ENCODE measurements around the gene RRP9.
"Not testable (repeated sequence)": the region's sequence is repeated elsewhere in the genome, so short reads cannot be mapped to it uniquely, and the experiment has no call there.

Gene RRP9

GRCh38 chr3:51941798-51942602, at the start of gene RRP9, which contains the start of gene PARP3:
Gene RRP9 (minus strand): TSS chr3:51941904. CDS start chr3:51941867, 37 bp downstream.
Gene PARP3 (plus strand): TSS chr3:51942363. CDS start chr3:51943356, 993 bp downstream.
- peak; percentile 99 for FAIRE-seq

DNA sequence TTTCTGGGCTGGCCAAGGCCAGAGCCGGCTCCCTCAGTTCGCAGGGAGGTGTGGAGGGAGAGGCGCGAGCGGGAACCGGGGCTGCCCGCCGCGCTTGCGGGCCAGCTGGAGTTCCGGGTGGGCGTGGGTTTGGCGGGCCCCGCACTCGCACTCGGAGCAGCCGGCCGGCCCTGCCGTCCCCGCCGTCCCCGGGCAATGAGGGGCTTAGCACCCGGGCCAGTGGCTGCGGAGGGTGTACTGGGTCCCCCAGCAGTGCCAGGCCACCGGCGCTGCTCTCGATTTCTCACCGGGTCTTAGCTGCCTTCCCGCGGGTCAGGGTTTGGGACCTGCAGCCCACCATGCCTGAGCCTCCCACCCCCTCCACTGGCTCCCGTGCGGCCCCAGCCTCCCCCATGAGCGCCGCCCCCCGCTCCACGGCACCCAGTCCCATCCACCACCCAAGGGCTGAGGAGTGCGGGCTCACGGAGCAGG, 48.8 kb upstream of the RRP9 start:
- not testable (repeated sequence) for FAIRE-seq

DNA sequence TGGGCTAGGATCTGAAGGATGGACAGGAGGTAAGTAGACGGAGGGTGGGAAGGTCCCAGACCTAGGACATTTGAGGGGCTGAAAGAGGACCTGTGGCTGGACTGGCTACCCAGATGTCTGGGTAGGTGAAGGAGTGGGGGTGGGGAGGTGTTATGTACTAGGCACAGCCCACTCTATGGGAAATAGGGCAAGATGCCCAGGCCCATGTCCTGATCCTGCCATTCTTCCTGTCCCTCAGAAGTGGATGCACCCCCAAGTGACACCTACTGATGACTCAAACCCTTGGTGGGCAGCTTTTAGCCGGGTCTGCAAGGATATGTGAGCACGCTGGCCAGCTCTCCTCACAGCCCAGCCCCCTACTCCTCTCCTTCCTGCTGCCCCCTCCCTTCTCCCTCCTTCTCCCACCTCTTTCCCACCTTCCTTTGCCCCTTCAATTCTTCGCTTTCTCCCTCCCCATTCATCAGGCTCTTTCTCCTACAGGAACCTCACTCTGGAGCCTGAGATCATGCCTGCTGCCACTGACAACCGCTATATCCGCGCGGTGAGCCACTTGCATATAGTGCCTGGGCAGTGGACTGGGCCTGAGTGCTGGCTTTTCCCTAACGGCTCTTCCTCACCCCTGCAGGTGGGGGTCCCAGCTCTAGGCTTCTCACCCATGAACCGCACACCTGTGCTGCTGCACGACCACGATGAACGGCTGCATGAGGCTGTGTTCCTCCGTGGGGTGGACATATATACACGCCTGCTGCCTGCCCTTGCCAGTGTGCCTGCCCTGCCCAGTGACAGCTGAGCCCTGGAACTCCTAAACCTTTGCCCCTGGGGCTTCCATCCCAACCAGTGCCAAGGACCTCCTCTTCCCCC, 46.8 kb upstream of the RRP9 start:
- no peak for FAIRE-seq

GRCh38 chr3:51987568-51987967, 45.9 kb upstream of the RRP9 start:
- no peak for FAIRE-seq

GRCh38 chr3:51986010-51986947, 44.6 kb upstream of the RRP9 start:
- FAIRE-seq: no peak

GRCh38 chr3:51985063-51985462, 43.4 kb upstream of the RRP9 start:
- FAIRE-seq: no peak

- FAIRE-seq: no peak
Observed at GRCh38 chr3:51984269-51984647, 42.6 kb upstream of the RRP9 start.

- no peak for FAIRE-seq
Observed at GRCh38 chr3:51983578-51984268, 42.0 kb upstream of the RRP9 start.

DNA sequence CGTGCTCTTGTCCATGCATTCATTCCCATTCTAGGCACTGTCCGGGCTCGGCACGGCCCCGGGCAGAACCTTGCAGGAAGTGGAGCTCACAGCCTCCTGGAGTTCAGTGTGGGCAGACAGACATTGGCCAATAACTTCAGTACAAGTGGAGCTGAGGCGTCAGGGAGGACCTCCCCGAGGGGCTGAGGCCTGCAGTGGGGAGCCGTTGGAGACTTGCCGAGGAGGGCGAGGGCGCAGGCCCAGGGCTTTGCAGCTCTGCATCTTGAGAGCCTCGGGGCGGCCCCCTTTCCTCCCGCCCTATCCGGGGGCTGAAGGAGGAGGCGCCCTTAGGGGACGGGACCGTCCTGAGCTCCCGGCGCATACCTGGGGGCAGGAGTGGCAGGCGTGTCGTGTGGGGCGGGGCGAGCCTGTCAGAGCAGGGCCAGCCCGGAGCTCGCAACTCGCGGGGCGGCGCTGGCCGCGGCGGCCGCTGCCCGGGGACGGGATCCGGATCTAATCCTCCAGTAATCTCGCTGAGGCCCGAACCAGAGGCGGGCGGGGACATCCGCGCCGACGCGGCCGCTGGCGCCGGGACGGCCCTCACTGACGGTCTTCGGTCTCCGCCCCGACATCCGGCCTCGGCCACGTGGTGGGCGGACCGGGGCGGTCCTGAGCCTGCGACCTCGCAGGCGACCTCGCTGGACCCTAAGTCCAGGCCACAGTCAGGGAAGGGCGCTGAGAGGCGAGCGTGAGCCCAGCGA, 41.3 kb upstream of the RRP9 start, which contains the start of gene ACY1:
ACY1 (plus strand) TSS at position 698 of the 740 bp plus-strand sequence. CDS start 530 bp downstream, outside the sequence.
- no peak for FAIRE-seq

DNA sequence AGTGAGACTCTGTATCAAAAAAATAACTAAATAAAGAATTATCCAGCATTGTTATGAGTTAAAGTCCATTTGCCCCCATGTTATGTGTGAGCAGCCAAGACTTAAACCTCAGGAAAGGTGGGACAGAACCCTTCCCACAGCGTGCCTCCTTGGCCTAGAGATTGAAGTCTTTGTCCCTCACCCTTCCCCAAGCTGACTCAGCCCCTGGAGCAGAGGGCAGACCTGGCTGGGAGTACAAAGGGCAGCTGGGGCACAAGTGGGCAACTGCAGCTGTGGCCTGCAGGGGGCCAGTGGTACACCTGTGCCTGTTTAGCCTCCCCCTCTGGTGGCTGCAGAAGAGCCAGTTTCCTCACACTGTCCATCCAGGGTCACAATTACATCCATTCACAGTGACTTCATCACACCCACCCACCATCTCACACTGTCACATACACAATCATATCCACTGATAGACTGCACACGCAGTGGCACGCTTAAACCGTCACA, 40.7 kb upstream of the RRP9 start:
- FAIRE-seq: no peak

DNA sequence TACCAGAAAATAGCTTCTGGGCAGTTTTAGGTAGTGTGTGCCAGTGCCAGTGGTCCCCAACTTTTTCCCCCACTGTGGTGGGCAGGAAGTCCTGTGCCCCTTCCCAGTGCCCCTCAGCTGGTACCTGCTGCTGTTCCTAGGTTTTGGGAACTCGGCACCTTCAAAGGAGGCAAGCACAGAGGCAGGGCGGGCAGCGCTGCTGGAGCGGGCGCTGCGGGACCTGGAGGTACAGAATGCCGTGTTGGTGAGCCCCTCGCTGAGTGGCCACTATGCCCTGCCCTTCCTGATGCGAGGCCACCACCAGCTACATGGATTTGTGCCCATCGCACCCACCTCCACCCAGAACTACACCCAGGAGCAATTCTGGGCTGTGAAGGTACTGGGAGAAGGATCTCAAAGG, 38.5 kb upstream of the RRP9 start:
- no peak for FAIRE-seq

DNA sequence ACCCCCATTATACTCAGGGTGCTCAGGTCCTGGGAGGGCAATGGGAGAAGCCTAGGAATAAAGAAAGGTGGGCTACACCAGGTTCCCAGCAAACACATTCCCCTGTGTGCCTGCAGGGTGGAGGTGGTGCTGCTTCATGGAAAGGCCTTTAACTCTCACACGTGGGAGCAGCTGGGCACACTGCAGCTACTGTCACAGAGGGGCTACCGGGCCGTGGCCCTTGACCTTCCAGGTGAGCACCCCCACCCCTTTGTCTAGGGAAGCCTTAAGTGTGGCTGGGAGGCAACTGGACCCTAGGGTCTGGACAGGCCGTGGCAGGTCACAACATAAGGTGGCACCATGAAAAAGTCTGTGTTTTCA, 36.4 kb upstream of the RRP9 start:
- FAIRE-seq: no peak

DNA sequence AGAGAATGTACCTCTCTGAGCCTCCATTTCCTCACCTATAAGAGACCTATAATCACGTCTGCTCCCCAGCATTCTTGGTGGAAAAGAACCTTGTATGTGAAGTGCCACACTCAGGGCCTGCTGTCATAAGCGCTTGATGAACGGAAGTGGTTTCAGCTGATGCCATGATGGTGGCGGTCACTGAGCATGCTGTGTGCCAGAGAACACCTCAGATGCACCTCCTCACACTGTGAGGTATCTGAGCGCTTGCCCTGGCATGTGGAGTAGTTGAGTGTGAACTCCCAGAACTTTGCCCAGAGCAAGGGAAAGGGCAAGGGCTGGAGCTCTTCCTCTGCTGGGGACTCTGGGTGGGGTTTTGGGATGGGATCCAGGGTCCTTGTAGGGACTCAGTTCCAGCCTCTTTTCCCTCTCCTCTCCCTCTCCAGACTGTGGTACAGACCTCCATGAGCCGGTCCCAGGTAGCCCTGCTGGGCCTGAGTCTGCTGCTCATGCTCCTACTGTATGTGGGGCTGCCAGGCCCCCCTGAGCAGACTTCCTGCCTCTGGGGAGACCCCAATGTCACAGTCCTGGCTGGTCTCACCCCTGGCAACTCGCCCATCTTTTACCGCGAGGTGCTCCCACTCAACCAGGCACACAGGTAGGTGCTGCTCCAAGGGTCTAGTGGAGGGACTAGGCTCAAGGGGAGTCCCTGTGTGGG, 35.9 kb upstream of the RRP9 start:
- FAIRE-seq: no peak

DNA sequence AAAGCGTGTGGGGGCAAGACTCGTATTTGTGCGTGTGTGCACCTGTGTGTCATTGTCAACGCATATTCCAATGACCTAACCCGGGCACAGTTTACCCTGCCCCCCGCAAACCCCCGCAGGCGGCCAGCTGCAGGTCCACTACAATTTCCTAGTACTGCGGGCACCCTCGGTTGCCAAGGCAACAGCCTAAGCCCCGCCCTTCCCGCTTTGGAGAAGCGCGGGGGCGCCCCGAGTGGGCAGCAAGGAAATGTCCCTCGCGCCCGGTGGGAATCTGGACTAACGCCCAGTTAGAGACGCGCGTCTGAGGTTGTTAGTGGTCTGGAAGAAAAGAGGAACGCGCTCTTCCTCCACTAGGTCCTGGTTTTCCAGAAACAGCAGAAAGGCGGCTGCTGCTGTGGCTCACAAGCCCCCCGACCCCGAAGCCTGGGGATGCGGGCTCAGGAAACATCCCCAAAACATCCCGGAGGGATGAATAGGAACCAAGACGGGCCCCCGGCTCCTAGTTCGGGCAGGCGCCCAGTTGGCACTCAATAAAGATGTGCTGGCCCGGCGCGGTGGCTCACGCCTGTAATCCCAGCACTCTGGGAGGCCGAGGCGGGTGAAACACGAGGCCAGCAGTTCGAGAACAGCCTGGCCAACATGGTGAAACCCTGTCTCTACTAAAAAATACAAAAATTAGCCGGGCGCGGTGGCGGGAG, 34.3 kb upstream of the RRP9 start:
- FAIRE-seq: no peak

DNA sequence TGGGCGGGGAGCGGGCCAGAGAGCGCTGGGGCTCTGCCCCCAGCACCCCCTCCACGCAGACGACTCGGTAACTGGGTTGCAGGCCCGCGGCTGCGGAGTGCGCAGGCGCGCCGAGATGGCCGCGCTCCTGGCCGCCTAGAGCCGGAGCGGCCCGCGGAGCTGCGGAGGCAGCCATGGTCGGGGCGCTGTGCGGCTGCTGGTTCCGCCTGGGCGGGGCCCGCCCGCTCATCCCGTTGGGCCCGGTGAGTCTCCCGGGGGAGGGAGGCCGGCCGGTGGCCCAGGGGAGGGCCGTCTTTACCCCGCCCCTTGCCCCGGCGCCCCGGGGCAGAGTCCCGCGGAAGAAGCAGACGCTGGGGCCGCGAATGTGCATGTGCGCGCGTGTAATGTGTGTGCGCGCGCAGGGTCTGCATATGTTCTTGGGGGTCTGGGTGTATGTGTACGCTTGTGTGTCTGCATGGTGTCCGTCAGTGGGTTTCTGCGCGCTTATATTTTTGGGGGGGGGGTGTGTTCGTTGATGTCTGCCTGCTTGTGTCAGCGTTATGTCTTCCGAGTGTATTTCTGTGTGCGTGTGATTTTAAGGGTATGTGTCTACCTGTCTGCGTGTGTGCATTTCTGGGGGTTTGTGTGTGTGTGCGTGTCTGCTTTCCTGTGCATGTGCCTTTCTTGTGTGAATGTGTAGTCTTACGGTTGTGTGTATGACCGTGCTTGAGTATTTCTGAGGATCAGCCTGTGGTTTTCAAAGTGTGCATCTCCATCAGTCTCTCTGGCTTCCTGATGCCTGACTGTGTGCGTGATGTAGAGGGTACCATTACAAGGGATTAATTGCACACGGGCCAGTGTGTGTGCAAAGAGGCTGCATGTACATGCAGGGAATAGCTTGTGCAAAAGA, 33.5 kb upstream of the RRP9 start, which contains the start of gene ABHD14A:
ABHD14A (plus strand) TSS at position 102 of the 889 bp plus-strand sequence; CDS start at position 174, 72 bp downstream.
- no peak for FAIRE-seq

GRCh38 chr3:51974277-51974962, 32.7 kb upstream of the RRP9 start:
- no peak for FAIRE-seq

- no peak for FAIRE-seq
Observed at GRCh38 chr3:51971350-51971749, 29.6 kb upstream of the RRP9 start.
